ENCODE data around the gene CEACAM3. TPM values are rescaled to one million over a fixed set of nuclear protein-coding genes. Genes with fewer than 3 reads are reported as not detected.

The CEACAM3 gene
- total RNA-seq, 1 experiment from 2014 or later = not detected

- H3K27ac Mint-ChIP-seq = no peak overlapping the region
- H2AK5ac ChIP-seq (ENCODE audit: insufficient read length, low read length) = no peak overlapping the region
Observed at GRCh38 chr19:41843371-41843770, 47.0 kb downstream of the CEACAM3 start.

More at GRCh38 chr19:41843371-41843770, 47.0 kb downstream of the CEACAM3 start:
- H3K4ac ChIP-seq (ENCODE audit: low read depth, low read length) = no peak overlapping the region
- H3K9me3 ChIP-seq (ENCODE audit: control insufficient read depth, low read depth, low read length) = no peaks in the 10 kb centered on the region
- no CpG with 5 or more reads among the region's 7 CpGs for WGBS (ENCODE audit: extremely low coverage, insufficient read length, low lambda C conversion rate)
- no peak overlapping the region for H3K18ac ChIP-seq (ENCODE audit: insufficient read length, low read depth, low read length)
- TF ChIP-seq CTCF (conservative IDR thresholded peaks at IDR 0.05) = no peak
- no peak overlapping the region for H3K9ac ChIP-seq (ENCODE audit: extremely low read depth, insufficient read length, low read length)
- no peak overlapping the region for H4K91ac ChIP-seq (ENCODE audit: insufficient read length, low read depth, low read length)
- no peak overlapping the region for H2BK20ac ChIP-seq (ENCODE audit: low read depth, low read length, poor library complexity, severe bottlenecking)
- H2BK12ac ChIP-seq (ENCODE audit: insufficient read length, low read depth, low read length) = no peak overlapping the region
- H2BK120ac ChIP-seq (ENCODE audit: low read depth, low read length, poor library complexity, severe bottlenecking) = no peak overlapping the region
- no peaks in the 10 kb centered on the region for H3K4me1 Mint-ChIP-seq
- no peaks in the 10 kb centered on the region for H3K79me2 ChIP-seq (ENCODE audit: insufficient read depth, low read length)
- DNase-seq = no peak
- H3K4me3 Mint-ChIP-seq = no peak overlapping the region
- H4K5ac ChIP-seq (ENCODE audit: insufficient read length, low read depth, low read length) = no peak overlapping the region
- no peaks in the 10 kb centered on the region for H3K27me3 ChIP-seq (ENCODE audit: insufficient read depth, low read length)
- H2BK5ac ChIP-seq (ENCODE audit: insufficient read length, low read length) = no peak overlapping the region
- H3K23me2 ChIP-seq (ENCODE audit: insufficient read length, low read depth, low read length, poor library complexity, severe bottlenecking) = peaks cover 2% of the 10 kb centered on the region
- no peak overlapping the region for H2AFZ ChIP-seq (ENCODE audit: low read length)
- no peak overlapping the region for H3K14ac ChIP-seq (ENCODE audit: insufficient read depth, low read length)
- peaks cover 0 to 6% (median 0%) of the 10 kb centered on the region in 3 experiments; a peak in 2 of 7 replicates for H3K36me3 Mint-ChIP-seq (ENCODE audit: insufficient read depth in 1 of 3, low read depth in 3 of 3)
- H3K4me1 ChIP-seq (ENCODE audit: insufficient read depth, low read length) = no peaks in the 10 kb centered on the region
- H3T11ph ChIP-seq (ENCODE audit: low read length) = no peak overlapping the region
- no peak overlapping the region for H3K27ac ChIP-seq (ENCODE audit: insufficient read length, low read depth, low read length)
- H3K9me3 Mint-ChIP-seq = peaks cover 9 to 79% of the 10 kb centered on the region in 2 experiments; a peak in 4 of 5 replicates
- no peak overlapping the region for H2BK15ac ChIP-seq (ENCODE audit: low read depth, low read length)
- H3K23ac ChIP-seq (ENCODE audit: insufficient read length, low read depth, low read length) = no peak overlapping the region
- H3K27me3 Mint-ChIP-seq (ENCODE audit: low read depth) = peaks cover 23% of the 10 kb centered on the region
- no peaks in the 10 kb centered on the region for H4K20me1 ChIP-seq (ENCODE audit: control insufficient read depth, insufficient read depth, insufficient read length)
- H3K56ac ChIP-seq (ENCODE audit: insufficient read length, low read depth, low read length) = no peak overlapping the region
- no peak overlapping the region for H3K4me2 ChIP-seq (ENCODE audit: insufficient read depth, insufficient read length, low read length)
- no peaks in the 10 kb centered on the region for H3K79me1 ChIP-seq (ENCODE audit: insufficient read depth, low read depth, low read length, poor library complexity, severe bottlenecking)
- H4K8ac ChIP-seq (replicated peaks; ENCODE audit: insufficient read length, low read depth, low read length) = no peak overlapping the region
